K562 (cell line): ENCODE measurements around the gene PLEKHG4B. TPM values are rescaled to one million over a fixed set of nuclear protein-coding genes. Genes with fewer than 3 reads are reported as not detected.

ENCODE experiments used
- NR4A1 ChIP-seq, 2 experiments: fragments of 250-450 bp in 1 of 2; fragments of 450-650 bp in 1 of 2; sonication (Bioruptor Pico) in 1 of 2; IDR thresholded peaks; 2 replicates each; pipeline versions ENCODE4 v1.4.0 to v1.6.1; 2016 to 2020; ENCODE audit warnings: mild to moderate bottlenecking in 2 of 2, missing compliant biosample characterization in 1 of 2, missing genetic modification characterization in 1 of 2, moderate library complexity in 1 of 2
- SMARCA5 ChIP-seq: fragments of 450-650 bp; IDR thresholded peaks from 2 replicates; pipeline ENCODE4 v1.6.1; 2016
- polyA plus RNA-seq, 8 experiments: library from polyadenylated mRNA; depleted of rRNA in 4 of 8; stranded (reverse) in 5 of 8; unstranded in 3 of 8; fragments of >200 nt; fragmentation: Nextera tagmentation in 2 of 8; fragmentation: Illumina TruSeq in 1 of 8; extraction: Ambion mirVana in 2 of 8; extraction: Trizol in 1 of 8; gene quantifications; 2 replicates each; pipeline versions ENCODE4 v1.2.1 to v1.2.3, GENCODE V29; 2011 to 2014; ENCODE audit warnings: inconsistent platforms in 1 of 8, missing spikeins in 1 of 8
- total RNA-seq, 7 experiments: library from RNA; depleted of rRNA in 6 of 7; stranded (reverse); fragments of >200 nt in 6 of 7; fragmentation: Illumina TruSeq in 2 of 7; extraction: Trizol in 2 of 7; gene quantifications; 2 replicates each; pipeline versions ENCODE4 v1.2.1 to v1.2.3, GENCODE V29; 2011 to 2021; ENCODE audit warnings: low replicate concordance in 1 of 7
- TF ChIP-seq, protein P1 (sequence below), 3 experiments: IDR thresholded peaks in 2 of 3; conservative IDR thresholded peaks in 1 of 3; 2 replicates each; pipeline ENCODE4 v1.5.1; 2011 to 2012; ENCODE audit warnings: low read length in 3 of 3, mild to moderate bottlenecking in 3 of 3, control low read depth in 2 of 3, improper control_type of control experiment in 1 of 3, inconsistent platforms in 1 of 3, low read depth in 1 of 3, mixed read lengths in 1 of 3, moderate library complexity in 1 of 3; ENCODE audit not compliant: insufficient read depth in 2 of 3
- TF ChIP-seq, protein P2 (sequence below), 2 experiments: IDR thresholded peaks; 2 replicates each; pipeline ENCODE4 v1.6.1; 2011; ENCODE audit warnings: borderline replicate concordance in 1 of 2, control low read depth in 1 of 2, low read depth in 1 of 2, low read length in 1 of 2, mild to moderate bottlenecking in 1 of 2, mixed read lengths in 1 of 2, moderate library complexity in 1 of 2; ENCODE audit not compliant: insufficient read depth in 1 of 2, insufficient read length in 1 of 2, poor library complexity in 1 of 2, severe bottlenecking in 1 of 2; ENCODE audit errors: extremely low read depth in 1 of 2
- TF ChIP-seq, protein P3 (sequence below): sonication (generic); formaldehyde crosslinking; IDR thresholded peaks from 2 replicates; pipeline ENCODE4 v1.8.1; 2023; ENCODE audit warnings: mild to moderate bottlenecking, missing genetic modification reagents
- TF ChIP-seq, protein P4 (sequence below): IDR thresholded peaks from 2 replicates; pipeline ENCODE4 v1.6.1; 2011; ENCODE audit warnings: borderline replicate concordance, low read depth, mild to moderate bottlenecking, moderate library complexity, low read length; ENCODE audit not compliant: insufficient read depth, poor library complexity, severe bottlenecking

PLEKHG4B gene
- total and polyA plus RNA-seq, 9 of the 15 experiments (the other 6 are each of a cell fraction or from before 2014, with no cell fraction given): 0.02 TPM; not detected in 8

DNA sequence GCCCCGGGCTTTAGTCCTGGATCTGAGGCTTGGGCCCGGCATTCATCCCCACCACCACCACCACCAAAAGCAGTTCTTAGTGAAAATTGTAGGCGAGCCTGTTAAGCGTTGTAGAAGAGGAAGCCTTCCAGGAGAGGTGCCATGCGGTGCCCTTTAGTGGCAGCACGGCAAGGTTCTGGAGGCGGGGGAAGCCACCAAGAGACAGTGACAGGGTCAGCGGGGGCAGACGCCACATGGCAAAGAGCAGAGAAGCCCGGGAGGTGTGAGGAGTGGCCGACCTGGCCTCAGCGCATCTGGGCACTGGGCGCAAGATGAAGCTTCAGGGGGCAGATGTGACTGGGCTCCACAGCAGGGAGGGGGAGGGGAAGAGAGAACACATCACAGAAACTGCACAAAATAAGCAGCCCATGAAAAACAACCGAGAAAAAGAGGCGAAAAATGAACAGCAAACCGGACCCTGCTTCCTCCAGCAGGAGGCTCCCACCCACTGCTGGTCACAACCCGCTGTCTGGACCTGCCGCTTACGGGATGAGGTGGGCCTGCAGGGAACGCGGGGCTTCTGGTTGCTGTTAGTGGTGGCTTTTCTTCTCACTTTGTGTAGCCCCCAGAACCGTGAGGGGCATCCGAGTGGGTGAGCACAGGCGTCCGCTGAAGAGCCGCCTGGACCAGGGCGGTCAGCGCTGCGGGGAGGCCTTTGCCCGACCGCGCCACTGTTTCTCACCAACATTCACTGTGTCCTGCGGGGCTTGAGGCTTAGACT lies 103.6 kb downstream of the PLEKHG4B start (continued):
- TF ChIP-seq, protein P1, sequence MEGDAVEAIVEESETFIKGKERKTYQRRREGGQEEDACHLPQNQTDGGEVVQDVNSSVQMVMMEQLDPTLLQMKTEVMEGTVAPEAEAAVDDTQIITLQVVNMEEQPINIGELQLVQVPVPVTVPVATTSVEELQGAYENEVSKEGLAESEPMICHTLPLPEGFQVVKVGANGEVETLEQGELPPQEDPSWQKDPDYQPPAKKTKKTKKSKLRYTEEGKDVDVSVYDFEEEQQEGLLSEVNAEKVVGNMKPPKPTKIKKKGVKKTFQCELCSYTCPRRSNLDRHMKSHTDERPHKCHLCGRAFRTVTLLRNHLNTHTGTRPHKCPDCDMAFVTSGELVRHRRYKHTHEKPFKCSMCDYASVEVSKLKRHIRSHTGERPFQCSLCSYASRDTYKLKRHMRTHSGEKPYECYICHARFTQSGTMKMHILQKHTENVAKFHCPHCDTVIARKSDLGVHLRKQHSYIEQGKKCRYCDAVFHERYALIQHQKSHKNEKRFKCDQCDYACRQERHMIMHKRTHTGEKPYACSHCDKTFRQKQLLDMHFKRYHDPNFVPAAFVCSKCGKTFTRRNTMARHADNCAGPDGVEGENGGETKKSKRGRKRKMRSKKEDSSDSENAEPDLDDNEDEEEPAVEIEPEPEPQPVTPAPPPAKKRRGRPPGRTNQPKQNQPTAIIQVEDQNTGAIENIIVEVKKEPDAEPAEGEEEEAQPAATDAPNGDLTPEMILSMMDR (IDR thresholded peaks at IDR 0.05 in 2 of 3, conservative IDR thresholded peaks at IDR 0.05 in 1 of 3; ENCODE audit: insufficient read depth in 2 of 3, low read depth in 1 of 3, low read length in 3 of 3): peak; percentile 69 to 74 (median 72)
- TF ChIP-seq NR4A1 (CRISPR knock-in tag; IDR thresholded peaks at IDR 0.05) (no peak), NR4A1 (tag; IDR thresholded peaks at IDR 0.05) (no peak), SMARCA5 (no peak)
- TF ChIP-seq, protein P2, sequence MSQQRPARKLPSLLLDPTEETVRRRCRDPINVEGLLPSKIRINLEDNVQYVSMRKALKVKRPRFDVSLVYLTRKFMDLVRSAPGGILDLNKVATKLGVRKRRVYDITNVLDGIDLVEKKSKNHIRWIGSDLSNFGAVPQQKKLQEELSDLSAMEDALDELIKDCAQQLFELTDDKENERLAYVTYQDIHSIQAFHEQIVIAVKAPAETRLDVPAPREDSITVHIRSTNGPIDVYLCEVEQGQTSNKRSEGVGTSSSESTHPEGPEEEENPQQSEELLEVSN (IDR thresholded peaks at IDR 0.05; ENCODE audit: borderline replicate concordance in 1 of 2, extremely low read depth in 1 of 2, insufficient read depth in 1 of 2, insufficient read length in 1 of 2, low read depth in 1 of 2, low read length in 1 of 2, poor library complexity in 1 of 2, severe bottlenecking in 1 of 2): peak in 1 of 2 experiments; percentile 26
- TF ChIP-seq, protein P3, sequence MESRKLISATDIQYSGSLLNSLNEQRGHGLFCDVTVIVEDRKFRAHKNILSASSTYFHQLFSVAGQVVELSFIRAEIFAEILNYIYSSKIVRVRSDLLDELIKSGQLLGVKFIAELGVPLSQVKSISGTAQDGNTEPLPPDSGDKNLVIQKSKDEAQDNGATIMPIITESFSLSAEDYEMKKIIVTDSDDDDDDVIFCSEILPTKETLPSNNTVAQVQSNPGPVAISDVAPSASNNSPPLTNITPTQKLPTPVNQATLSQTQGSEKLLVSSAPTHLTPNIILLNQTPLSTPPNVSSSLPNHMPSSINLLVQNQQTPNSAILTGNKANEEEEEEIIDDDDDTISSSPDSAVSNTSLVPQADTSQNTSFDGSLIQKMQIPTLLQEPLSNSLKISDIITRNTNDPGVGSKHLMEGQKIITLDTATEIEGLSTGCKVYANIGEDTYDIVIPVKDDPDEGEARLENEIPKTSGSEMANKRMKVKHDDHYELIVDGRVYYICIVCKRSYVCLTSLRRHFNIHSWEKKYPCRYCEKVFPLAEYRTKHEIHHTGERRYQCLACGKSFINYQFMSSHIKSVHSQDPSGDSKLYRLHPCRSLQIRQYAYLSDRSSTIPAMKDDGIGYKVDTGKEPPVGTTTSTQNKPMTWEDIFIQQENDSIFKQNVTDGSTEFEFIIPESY: peak; percentile 77
- TF ChIP-seq, protein P4, sequence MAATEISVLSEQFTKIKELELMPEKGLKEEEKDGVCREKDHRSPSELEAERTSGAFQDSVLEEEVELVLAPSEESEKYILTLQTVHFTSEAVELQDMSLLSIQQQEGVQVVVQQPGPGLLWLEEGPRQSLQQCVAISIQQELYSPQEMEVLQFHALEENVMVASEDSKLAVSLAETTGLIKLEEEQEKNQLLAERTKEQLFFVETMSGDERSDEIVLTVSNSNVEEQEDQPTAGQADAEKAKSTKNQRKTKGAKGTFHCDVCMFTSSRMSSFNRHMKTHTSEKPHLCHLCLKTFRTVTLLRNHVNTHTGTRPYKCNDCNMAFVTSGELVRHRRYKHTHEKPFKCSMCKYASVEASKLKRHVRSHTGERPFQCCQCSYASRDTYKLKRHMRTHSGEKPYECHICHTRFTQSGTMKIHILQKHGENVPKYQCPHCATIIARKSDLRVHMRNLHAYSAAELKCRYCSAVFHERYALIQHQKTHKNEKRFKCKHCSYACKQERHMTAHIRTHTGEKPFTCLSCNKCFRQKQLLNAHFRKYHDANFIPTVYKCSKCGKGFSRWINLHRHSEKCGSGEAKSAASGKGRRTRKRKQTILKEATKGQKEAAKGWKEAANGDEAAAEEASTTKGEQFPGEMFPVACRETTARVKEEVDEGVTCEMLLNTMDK: peak; percentile 62
